Neural cell (in vitro differentiated cells): Measurements from ENCODE around the gene CEMIP. TPM values are rescaled to one million over a fixed set of nuclear protein-coding genes. Genes with fewer than 3 reads are reported as not detected.

Experiments used
- H2AFZ ChIP-seq: fragments of 200-600, 300-800 bp; sonication (generic), shearing (Covaris generic); 2 replicates; pipeline ENCODE4 v1.6.0; 2014; ENCODE audit warnings: low read depth, mild to moderate bottlenecking, antibody characterized with exemption, low read length, moderate library complexity
- H3F3A ChIP-seq: fragments of 200-600 bp; shearing (Covaris generic); 2 replicates; pipeline ENCODE4 v1.6.1; 2016; ENCODE audit warnings: mild to moderate bottlenecking, moderate library complexity, mixed read lengths, antibody characterized with exemption, low read length; ENCODE audit not compliant: insufficient read depth, poor library complexity, severe bottlenecking
- H3K27ac ChIP-seq: fragments of 200-600, 300-800 bp; sonication (generic), shearing (Covaris generic); 2 replicates; pipeline ENCODE4 v1.5.1; 2014; ENCODE audit warnings: mild to moderate bottlenecking, low read length, moderate library complexity
- H3K27me3 ChIP-seq: fragments of 300-800, 200-600 bp; sonication (generic), shearing (Covaris generic); 2 replicates; pipeline ENCODE4 v1.6.0; 2014; ENCODE audit warnings: mild to moderate bottlenecking, low read depth, low read length, moderate library complexity; ENCODE audit not compliant: insufficient read depth
- H3K36me3 ChIP-seq: fragments of 300-800, 200-600 bp; sonication (generic), shearing (Covaris generic); 2 replicates; pipeline ENCODE4 v1.5.1; 2014; ENCODE audit warnings: mild to moderate bottlenecking, antibody characterized with exemption, low read length, moderate library complexity; ENCODE audit not compliant: insufficient read depth
- H3K4me2 ChIP-seq: fragments of 300-800, 200-600 bp; sonication (generic), shearing (Covaris generic); 2 replicates; pipeline ENCODE4 v1.6.0; 2014; ENCODE audit warnings: mild to moderate bottlenecking, low read length
- H3K4me3 ChIP-seq: fragments of 300-800, 200-600 bp; sonication (generic), shearing (Covaris generic); 2 replicates; pipeline ENCODE4 v1.5.1; 2014; ENCODE audit warnings: mild to moderate bottlenecking, low read length, moderate library complexity
- H3K79me2 ChIP-seq: fragments of 200-600 bp; shearing (Covaris generic); replicated peaks from 2 replicates; pipeline ENCODE4 v1.6.0; 2014; ENCODE audit warnings: mild to moderate bottlenecking, low read length, moderate library complexity; ENCODE audit not compliant: insufficient read depth
- H3K9ac ChIP-seq: fragments of 300-800, 200-600 bp; sonication (generic), shearing (Covaris generic); 2 replicates; pipeline ENCODE4 v1.6.1; 2016; ENCODE audit warnings: mild to moderate bottlenecking, low read length, mixed read lengths
- H3K9me2 ChIP-seq: fragments of 200-600 bp; shearing (Covaris generic); 2 replicates; pipeline ENCODE4 v1.6.1; 2016; ENCODE audit warnings: mild to moderate bottlenecking, low read length, mixed read lengths; ENCODE audit not compliant: insufficient read depth
- H3K9me3 ChIP-seq: fragments of 200-600, 300-800 bp; sonication (generic), shearing (Covaris generic); 2 replicates; pipeline ENCODE4 v1.6.1; 2016; ENCODE audit warnings: mild to moderate bottlenecking, mixed run types, low read length, moderate library complexity, mixed read lengths
- H4K20me1 ChIP-seq: fragments of 200-600 bp; shearing (Covaris generic); 2 replicates; pipeline ENCODE4 v1.6.1; 2016; ENCODE audit warnings: mild to moderate bottlenecking, mixed run types; ENCODE audit not compliant: insufficient read depth
- CTCF ChIP-seq: fragments of 450-650 bp; IDR thresholded peaks from 2 replicates; pipeline ENCODE4 v1.5.1; 2014; ENCODE audit warnings: antibody characterized with exemption, mild to moderate bottlenecking, moderate library complexity; ENCODE audit not compliant: poor library complexity, severe bottlenecking
- EP300 ChIP-seq: fragments of 450-650 bp; conservative IDR thresholded peaks from 2 replicates; pipeline ENCODE4 v1.6.1; 2014; ENCODE audit warnings: antibody characterized with exemption, mild to moderate bottlenecking, moderate library complexity; ENCODE audit not compliant: poor library complexity, severe bottlenecking
- EZH2 ChIP-seq: fragments of 200-600, 300-800 bp; shearing (Covaris generic), sonication (generic); IDR thresholded peaks from 2 replicates; pipeline ENCODE4 v1.6.1; 2014; ENCODE audit warnings: antibody characterized with exemption, low read length, borderline replicate concordance, mild to moderate bottlenecking; ENCODE audit not compliant: insufficient read depth, poor library complexity, severe bottlenecking
- MXI1 ChIP-seq: fragments of 450-650 bp; conservative IDR thresholded peaks from 2 replicates; pipeline ENCODE4 v1.6.1; 2014; ENCODE audit warnings: antibody characterized with exemption, mild to moderate bottlenecking; ENCODE audit not compliant: poor library complexity, severe bottlenecking
- POLR2AphosphoS5 ChIP-seq: IDR thresholded peaks from 2 replicates; pipeline ENCODE4 v1.6.1; 2012
- RAD21 ChIP-seq: fragments of 450-650 bp; conservative IDR thresholded peaks from 2 replicates; pipeline ENCODE4 v1.6.1; 2014; ENCODE audit warnings: antibody characterized with exemption, mild to moderate bottlenecking, moderate library complexity
- SMC3 ChIP-seq: fragments of 450-650 bp; conservative IDR thresholded peaks from 2 replicates; pipeline ENCODE4 v1.6.1; 2014; ENCODE audit warnings: antibody characterized with exemption, mild to moderate bottlenecking, moderate library complexity; ENCODE audit not compliant: poor library complexity
- TAF1 ChIP-seq: IDR thresholded peaks from 2 replicates; pipeline ENCODE4 v1.6.1; 2012; ENCODE audit warnings: low read depth
- polyA plus RNA-seq: library from polyadenylated mRNA; depleted of rRNA; stranded (reverse); fragments of >200 nt; gene quantifications from 2 replicates; pipeline ENCODE4 v1.2.3, GENCODE V29; 2014
- TF ChIP-seq, protein P1 (sequence below): IDR thresholded peaks from 2 replicates; pipeline ENCODE4 v1.6.1; 2012; ENCODE audit warnings: borderline replicate concordance

CEMIP gene
- polyA plus RNA-seq, 1 donor from 2014 or later: 0.04 TPM

DNA sequence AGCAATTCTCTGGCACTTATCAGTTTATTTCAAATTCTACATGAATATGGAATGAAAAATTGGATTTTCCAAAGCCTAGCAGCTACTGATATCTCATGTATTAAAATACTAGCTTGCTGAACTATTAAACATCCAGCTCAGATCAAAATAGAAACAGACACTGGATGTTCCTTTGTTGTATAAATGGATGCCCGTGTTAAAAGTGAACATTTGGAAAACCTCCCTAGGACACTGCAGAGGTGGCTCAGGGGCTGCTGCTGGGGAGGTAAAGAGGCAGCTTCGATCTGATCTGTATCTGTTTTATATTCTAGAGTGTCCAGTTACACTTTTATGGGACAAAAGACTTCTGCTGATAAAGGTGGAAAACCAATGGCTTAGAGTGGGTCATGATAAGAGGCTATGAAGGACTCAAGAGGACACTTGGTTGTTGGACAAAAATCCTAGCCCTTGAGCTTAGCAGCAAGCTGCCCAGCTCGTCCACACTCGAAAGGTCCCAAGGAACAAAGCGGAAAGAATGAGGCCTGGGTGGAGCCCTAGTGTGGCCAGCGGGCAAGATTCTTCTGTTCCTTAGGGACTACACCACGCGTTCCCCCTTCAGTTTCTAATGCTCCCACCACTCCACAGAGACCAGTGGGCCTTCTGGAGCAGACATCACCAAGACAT, 200.5 kb downstream of the CEMIP start:
- Histone ChIP-seq H3K9me3 (no peaks in the 10 kb centered on the region), H3K9me2 (no peaks in the 10 kb centered on the region), H3K4me3 (no peak overlapping the region), H3K27ac (no peak overlapping the region), H3K27me3 (no peaks in the 10 kb centered on the region), H2AFZ (no peak overlapping the region), H4K20me1 (no peaks in the 10 kb centered on the region), H3K79me2 (peaks cover 19% of the 10 kb centered on the region), H3K36me3 (peaks cover 3% of the 10 kb centered on the region), H3K9ac (no peak overlapping the region), H3F3A (no peaks in the 10 kb centered on the region), H3K4me2 (no peak overlapping the region)
- TF ChIP-seq, protein P1, sequence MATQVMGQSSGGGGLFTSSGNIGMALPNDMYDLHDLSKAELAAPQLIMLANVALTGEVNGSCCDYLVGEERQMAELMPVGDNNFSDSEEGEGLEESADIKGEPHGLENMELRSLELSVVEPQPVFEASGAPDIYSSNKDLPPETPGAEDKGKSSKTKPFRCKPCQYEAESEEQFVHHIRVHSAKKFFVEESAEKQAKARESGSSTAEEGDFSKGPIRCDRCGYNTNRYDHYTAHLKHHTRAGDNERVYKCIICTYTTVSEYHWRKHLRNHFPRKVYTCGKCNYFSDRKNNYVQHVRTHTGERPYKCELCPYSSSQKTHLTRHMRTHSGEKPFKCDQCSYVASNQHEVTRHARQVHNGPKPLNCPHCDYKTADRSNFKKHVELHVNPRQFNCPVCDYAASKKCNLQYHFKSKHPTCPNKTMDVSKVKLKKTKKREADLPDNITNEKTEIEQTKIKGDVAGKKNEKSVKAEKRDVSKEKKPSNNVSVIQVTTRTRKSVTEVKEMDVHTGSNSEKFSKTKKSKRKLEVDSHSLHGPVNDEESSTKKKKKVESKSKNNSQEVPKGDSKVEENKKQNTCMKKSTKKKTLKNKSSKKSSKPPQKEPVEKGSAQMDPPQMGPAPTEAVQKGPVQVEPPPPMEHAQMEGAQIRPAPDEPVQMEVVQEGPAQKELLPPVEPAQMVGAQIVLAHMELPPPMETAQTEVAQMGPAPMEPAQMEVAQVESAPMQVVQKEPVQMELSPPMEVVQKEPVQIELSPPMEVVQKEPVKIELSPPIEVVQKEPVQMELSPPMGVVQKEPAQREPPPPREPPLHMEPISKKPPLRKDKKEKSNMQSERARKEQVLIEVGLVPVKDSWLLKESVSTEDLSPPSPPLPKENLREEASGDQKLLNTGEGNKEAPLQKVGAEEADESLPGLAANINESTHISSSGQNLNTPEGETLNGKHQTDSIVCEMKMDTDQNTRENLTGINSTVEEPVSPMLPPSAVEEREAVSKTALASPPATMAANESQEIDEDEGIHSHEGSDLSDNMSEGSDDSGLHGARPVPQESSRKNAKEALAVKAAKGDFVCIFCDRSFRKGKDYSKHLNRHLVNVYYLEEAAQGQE: no peak
- TF ChIP-seq EZH2 (no peak), TAF1 (no peak), SMC3 (no peak), RAD21 (no peak), MXI1 (no peak), CTCF (no peak), EP300 (no peak), POLR2AphosphoS5 (no peak)

- H3K79me2 ChIP-seq: peaks cover 45% of the 10 kb centered on the region
These were observed 203.0 kb downstream of the CEMIP start for GRCh38 chr15:80982205-80982604.

More at GRCh38 chr15:80982205-80982604, 203.0 kb downstream of the CEMIP start:
- peaks cover 3% of the 10 kb centered on the region for H3K36me3 ChIP-seq
- H3K27me3 ChIP-seq: no peaks in the 10 kb centered on the region
- no peaks in the 10 kb centered on the region for H3K9me2 ChIP-seq
- H3K4me3 ChIP-seq: no peak overlapping the region
- H2AFZ ChIP-seq: no peak overlapping the region
- TF ChIP-seq, protein P1: no peak
- no peak for TF ChIP-seq SMC3
- no peak for TF ChIP-seq CTCF
- TF ChIP-seq EP300: no peak
- TF ChIP-seq RAD21: no peak
- TF ChIP-seq MXI1: no peak
- TF ChIP-seq POLR2AphosphoS5: no peak
- TF ChIP-seq TAF1: no peak
- TF ChIP-seq EZH2: no peak
- no peak overlapping the region for H3K4me2 ChIP-seq
- H3F3A ChIP-seq: no peaks in the 10 kb centered on the region
- no peaks in the 10 kb centered on the region for H4K20me1 ChIP-seq
- H3K9ac ChIP-seq: no peak overlapping the region
- no peak overlapping the region for H3K27ac ChIP-seq
- H3K9me3 ChIP-seq: no peaks in the 10 kb centered on the region
